MCF 10A (cell line): ENCODE data around the gene KCNK5. TPM values are rescaled to one million over a fixed set of nuclear protein-coding genes. Genes with fewer than 3 reads are reported as not detected.

ENCODE experiments used
- BruUV-seq: library from RNA; stranded (reverse); fragments of 400-500 nt; replicated peaks from 2 replicates; lab custom pipeline; 2021; lab: Mats Ljungman, UMichigan
- CTCF ChIA-PET: fragments of 300-600 bp; sonication (Branson Sonifier 250); formaldehyde crosslinking; extraction: SDS; loops from one replicate; lab custom pipeline; 2021; ENCODE audit warnings: antibody characterized with exemption, inconsistent platforms; lab: Yijun Ruan, JAX
- POLR2A ChIA-PET: fragments of 300-600, 350-650 bp; sonication (Branson Sonifier 250); formaldehyde crosslinking; extraction: SDS; loops from one replicate; lab custom pipeline; 2020; ENCODE audit warnings: antibody characterized with exemption, inconsistent platforms; lab: Yijun Ruan, JAX
- DNase-seq: peaks from one replicate; pipeline ENCODE4 v3.0.0-alpha.2; 2018; ENCODE audit not compliant: unreplicated experiment
- H3K27ac Mint-ChIP-seq: one replicate; pipeline ENCODE4 v1.8.0; 2022; ENCODE audit warnings: mild to moderate bottlenecking, low read depth, mixed read lengths; ENCODE audit not compliant: unreplicated experiment
- H3K27me3 Mint-ChIP-seq: one replicate; pipeline ENCODE4 v1.8.0; 2022; ENCODE audit warnings: mixed read lengths; ENCODE audit not compliant: insufficient read depth, unreplicated experiment
- H3K36me3 Mint-ChIP-seq: one replicate; pipeline ENCODE4 v1.8.0; 2022; ENCODE audit warnings: mild to moderate bottlenecking, moderate library complexity, mixed read lengths; ENCODE audit not compliant: insufficient read depth, unreplicated experiment
- H3K4me1 Mint-ChIP-seq: one replicate; pipeline ENCODE4 v1.8.0; 2022; ENCODE audit warnings: mixed read lengths; ENCODE audit not compliant: insufficient read depth, unreplicated experiment
- H3K4me3 Mint-ChIP-seq: one replicate; pipeline ENCODE4 v1.8.0; 2022; ENCODE audit warnings: mild to moderate bottlenecking, moderate library complexity, mixed read lengths; ENCODE audit not compliant: unreplicated experiment
- H3K9me3 Mint-ChIP-seq: one replicate; pipeline ENCODE4 v1.8.0; 2022; ENCODE audit warnings: mixed read lengths; ENCODE audit not compliant: unreplicated experiment
- CTCF ChIP-seq: fragments of 200-600 bp; IDR thresholded peaks from one replicate; pipeline ENCODE4 v1.8.0; 2022; ENCODE audit warnings: antibody characterized with exemption, mild to moderate bottlenecking; ENCODE audit not compliant: unreplicated experiment
- intact Hi-C: fragments of 100-400 bp; cut with micrococcal nuclease; formaldehyde crosslinking; loops from 2 replicates; pipeline ENCODE4 v1.14.1; 2022
- total RNA-seq: library from RNA; stranded (reverse); gene quantifications from 2 replicates; pipeline ENCODE4 v1.2.3, GENCODE V29; 2022

KCNK5 gene
- total RNA-seq, 1 experiment from 2014 or later = 2.6 TPM

GRCh38 chr6:39169448-39170344 lies 59.6 kb downstream of the KCNK5 start:
- DNase-seq = no peak
- no peak for TF ChIP-seq CTCF
- H3K36me3 Mint-ChIP-seq = no peaks in the 10 kb centered on the region
- ChIA-PET POLR2A (interaction anchor here (1.2 kb wide), 2 partner anchors 133 to 134 kb away, joined by 3 read pairs; no protein-coding TSS in a partner anchor), CTCF (interaction anchor here (0.6 to 13.1 kb wide), 9 partner anchors 13 to 1043 kb away, joined by 3 to 625 read pairs (median 5); no protein-coding TSS in a partner anchor)
- intact Hi-C loops = loop anchor here (5.0 kb wide), 4 partner anchors 48 to 297 kb away; no protein-coding TSS in a partner anchor
- H3K27ac Mint-ChIP-seq = no peak overlapping the region
- BruUV-seq = no TSS peak
- no peaks in the 10 kb centered on the region for H3K9me3 Mint-ChIP-seq
- no peaks in the 10 kb centered on the region for H3K27me3 Mint-ChIP-seq
- H3K4me3 Mint-ChIP-seq = no peak overlapping the region
- peaks cover 18% of the 10 kb centered on the region for H3K4me1 Mint-ChIP-seq

- TF ChIP-seq CTCF = no peak
- Mint-ChIP-seq H3K27ac (no peak overlapping the region), H3K4me1 (peaks cover 18% of the 10 kb centered on the region), H3K36me3 (no peaks in the 10 kb centered on the region), H3K9me3 (no peaks in the 10 kb centered on the region), H3K27me3 (no peaks in the 10 kb centered on the region), H3K4me3 (no peak overlapping the region)
- CTCF ChIA-PET = interaction anchor here (0.7 to 13.1 kb wide), 24 partner anchors 9 to 296 kb away, joined by 3 to 625 read pairs (median 6); partner anchors contain the start of genes KCNK17 and KCNK5
- DNase-seq = no peak
- intact Hi-C loops = loop anchor here (2.0 to 5.0 kb wide), 5 partner anchors 23 to 296 kb away; no protein-coding TSS in a partner anchor
- POLR2A ChIA-PET = interaction anchor here (0.6 to 3.1 kb wide), 5 partner anchors 35 to 140 kb away, joined by 3 to 24 read pairs (median 3); no protein-coding TSS in a partner anchor
- no TSS peak for BruUV-seq
Measured at GRCh38 chr6:39167866-39168625, 61.2 kb downstream of the KCNK5 start.

GRCh38 chr6:39167321-39167720 lies 62.0 kb downstream of the KCNK5 start:
- Mint-ChIP-seq H3K27ac (no peak overlapping the region), H3K27me3 (no peaks in the 10 kb centered on the region), H3K4me1 (peaks cover 18% of the 10 kb centered on the region), H3K36me3 (no peaks in the 10 kb centered on the region), H3K4me3 (no peak overlapping the region), H3K9me3 (no peaks in the 10 kb centered on the region)
- intact Hi-C loops = loop anchor here (2.0 to 5.0 kb wide), 5 partner anchors 23 to 295 kb away; no protein-coding TSS in a partner anchor
- BruUV-seq = no TSS peak
- no peak for DNase-seq
- TF ChIP-seq CTCF = no peak
- CTCF ChIA-PET = interaction anchor here (0.5 to 13.1 kb wide), 31 partner anchors 10 to 295 kb away, joined by 3 to 625 read pairs (median 6); partner anchors contain the start of gene KCNK17
- POLR2A ChIA-PET = interaction anchor here (1.1 to 3.1 kb wide), 2 partner anchors 36 to 136 kb away, joined by 3 to 24 read pairs; no protein-coding TSS in a partner anchor
